ENCODE data around the gene MGAT4A.

GRCh38 chr2:98572211-98572610, 158.7 kb downstream of the MGAT4A start:
- TF ChIP-seq MAFK (conservative IDR thresholded peaks at IDR 0.05 in 1 of 2, IDR thresholded peaks at IDR 0.05 in 1 of 2; ENCODE audit: low read length in 2 of 2), result no peak
- no peak for TF ChIP-seq ZNF30 (CRISPR knock-in tag; IDR thresholded peaks at IDR 0.05)
- TF ChIP-seq, protein P1, sequence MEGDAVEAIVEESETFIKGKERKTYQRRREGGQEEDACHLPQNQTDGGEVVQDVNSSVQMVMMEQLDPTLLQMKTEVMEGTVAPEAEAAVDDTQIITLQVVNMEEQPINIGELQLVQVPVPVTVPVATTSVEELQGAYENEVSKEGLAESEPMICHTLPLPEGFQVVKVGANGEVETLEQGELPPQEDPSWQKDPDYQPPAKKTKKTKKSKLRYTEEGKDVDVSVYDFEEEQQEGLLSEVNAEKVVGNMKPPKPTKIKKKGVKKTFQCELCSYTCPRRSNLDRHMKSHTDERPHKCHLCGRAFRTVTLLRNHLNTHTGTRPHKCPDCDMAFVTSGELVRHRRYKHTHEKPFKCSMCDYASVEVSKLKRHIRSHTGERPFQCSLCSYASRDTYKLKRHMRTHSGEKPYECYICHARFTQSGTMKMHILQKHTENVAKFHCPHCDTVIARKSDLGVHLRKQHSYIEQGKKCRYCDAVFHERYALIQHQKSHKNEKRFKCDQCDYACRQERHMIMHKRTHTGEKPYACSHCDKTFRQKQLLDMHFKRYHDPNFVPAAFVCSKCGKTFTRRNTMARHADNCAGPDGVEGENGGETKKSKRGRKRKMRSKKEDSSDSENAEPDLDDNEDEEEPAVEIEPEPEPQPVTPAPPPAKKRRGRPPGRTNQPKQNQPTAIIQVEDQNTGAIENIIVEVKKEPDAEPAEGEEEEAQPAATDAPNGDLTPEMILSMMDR (CRISPR knock-in tag; IDR thresholded peaks at IDR 0.05), result no peak
- TF ChIP-seq ZFP82 (CRISPR knock-in tag; IDR thresholded peaks at IDR 0.05; ENCODE audit: borderline replicate concordance), result no peak
- no peak for TF ChIP-seq ZBTB21 (CRISPR knock-in tag; IDR thresholded peaks at IDR 0.05)
- TF ChIP-seq SRF (IDR thresholded peaks at IDR 0.05; ENCODE audit: low read depth, low read length), result no peak
- TF ChIP-seq ATM (IDR thresholded peaks at IDR 0.05; ENCODE audit: borderline replicate concordance), result no peak
- no peak for TF ChIP-seq CBX5 (CRISPR knock-in tag; IDR thresholded peaks at IDR 0.05; ENCODE audit: borderline replicate concordance)
